Measurements from ENCODE around the gene TXK.

Gene TXK

DNA sequence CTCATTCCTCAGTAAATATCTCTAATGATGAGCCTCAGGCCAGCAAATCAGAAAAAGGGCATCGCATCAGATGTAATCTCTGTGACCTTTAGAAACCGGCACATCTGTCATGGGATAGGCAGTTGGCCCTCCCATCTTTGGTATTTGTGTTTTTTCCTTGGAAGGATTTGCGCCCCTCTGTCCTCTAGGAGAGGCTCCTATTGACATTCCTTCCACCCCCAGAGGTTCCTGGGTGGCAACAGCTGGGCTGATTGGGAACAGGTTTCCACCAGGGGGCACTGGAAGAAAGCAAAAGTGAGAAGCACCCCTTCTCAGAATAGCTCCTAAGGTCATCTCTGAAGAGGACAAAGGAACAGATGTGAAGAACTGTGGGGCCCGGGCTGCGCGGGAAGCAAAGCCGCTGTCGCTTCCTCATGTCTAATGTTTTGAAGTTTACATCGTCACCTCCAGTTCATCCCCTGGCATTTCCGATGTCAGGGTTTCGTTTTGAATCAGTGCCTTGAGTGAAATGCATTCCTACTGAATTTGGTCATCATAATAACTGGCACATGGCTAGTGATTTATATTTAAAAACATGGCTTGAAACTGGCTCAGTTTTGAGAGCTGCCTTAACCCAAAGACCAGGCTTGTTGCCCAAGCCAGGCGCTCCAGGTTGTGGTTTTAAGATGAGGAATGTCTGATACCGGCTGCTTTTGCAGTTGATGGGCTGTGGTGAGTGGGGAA lies 6.2 kb downstream of the TXK start:
- H3K4me3 ChIP-seq (replicated peaks; ENCODE audit: low read depth, low read length) = no peak overlapping the region
- TF ChIP-seq, protein P1, sequence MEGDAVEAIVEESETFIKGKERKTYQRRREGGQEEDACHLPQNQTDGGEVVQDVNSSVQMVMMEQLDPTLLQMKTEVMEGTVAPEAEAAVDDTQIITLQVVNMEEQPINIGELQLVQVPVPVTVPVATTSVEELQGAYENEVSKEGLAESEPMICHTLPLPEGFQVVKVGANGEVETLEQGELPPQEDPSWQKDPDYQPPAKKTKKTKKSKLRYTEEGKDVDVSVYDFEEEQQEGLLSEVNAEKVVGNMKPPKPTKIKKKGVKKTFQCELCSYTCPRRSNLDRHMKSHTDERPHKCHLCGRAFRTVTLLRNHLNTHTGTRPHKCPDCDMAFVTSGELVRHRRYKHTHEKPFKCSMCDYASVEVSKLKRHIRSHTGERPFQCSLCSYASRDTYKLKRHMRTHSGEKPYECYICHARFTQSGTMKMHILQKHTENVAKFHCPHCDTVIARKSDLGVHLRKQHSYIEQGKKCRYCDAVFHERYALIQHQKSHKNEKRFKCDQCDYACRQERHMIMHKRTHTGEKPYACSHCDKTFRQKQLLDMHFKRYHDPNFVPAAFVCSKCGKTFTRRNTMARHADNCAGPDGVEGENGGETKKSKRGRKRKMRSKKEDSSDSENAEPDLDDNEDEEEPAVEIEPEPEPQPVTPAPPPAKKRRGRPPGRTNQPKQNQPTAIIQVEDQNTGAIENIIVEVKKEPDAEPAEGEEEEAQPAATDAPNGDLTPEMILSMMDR (IDR thresholded peaks at IDR 0.05; ENCODE audit: insufficient read depth, low read length, poor library complexity, severe bottlenecking) = peak; percentile 60
- H3K36me3 ChIP-seq (ENCODE audit: control insufficient read depth, insufficient read depth, low read length) = peaks cover 1% of the 10 kb centered on the region; the same call in 1 of the 2 replicates
- peak; percentile 83 for DNase-seq (ENCODE audit: extremely low read depth, insufficient read length)
- no peaks in the 10 kb centered on the region for H3K27me3 ChIP-seq (replicated peaks; ENCODE audit: control insufficient read depth, insufficient read depth, low read length)

DNA sequence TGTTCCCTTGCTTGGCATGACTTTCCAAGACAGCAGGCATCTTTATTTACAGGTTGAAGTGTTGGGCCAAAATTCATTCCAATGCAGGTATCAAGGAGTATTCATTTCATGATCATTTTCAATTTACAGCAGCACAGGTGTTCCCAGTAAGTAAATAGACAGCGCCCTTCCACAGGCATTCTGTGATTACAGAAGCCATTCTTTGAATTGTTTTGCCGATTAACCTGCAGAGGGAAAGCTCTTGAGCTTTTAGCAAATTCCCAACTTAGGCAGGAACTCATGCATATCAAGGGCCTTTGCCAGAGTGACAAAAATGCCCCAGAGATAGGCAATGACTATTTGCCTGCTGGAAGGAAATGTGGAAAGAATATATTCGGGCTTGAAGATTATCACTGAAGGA lies 6.8 kb downstream of the TXK start:
- no peak for DNase-seq (ENCODE audit: extremely low read depth, insufficient read length)
- Histone ChIP-seq H3K27me3 (replicated peaks; ENCODE audit: control insufficient read depth, insufficient read depth, low read length) (no peaks in the 10 kb centered on the region), H3K36me3 (ENCODE audit: control insufficient read depth, insufficient read depth, low read length) (peaks cover 1% of the 10 kb centered on the region; the same call in 1 of the 2 replicates), H3K4me3 (replicated peaks; ENCODE audit: low read depth, low read length) (no peak overlapping the region)
- TF ChIP-seq, protein P1 (IDR thresholded peaks at IDR 0.05; ENCODE audit: insufficient read depth, low read length, poor library complexity, severe bottlenecking) = no peak

DNA sequence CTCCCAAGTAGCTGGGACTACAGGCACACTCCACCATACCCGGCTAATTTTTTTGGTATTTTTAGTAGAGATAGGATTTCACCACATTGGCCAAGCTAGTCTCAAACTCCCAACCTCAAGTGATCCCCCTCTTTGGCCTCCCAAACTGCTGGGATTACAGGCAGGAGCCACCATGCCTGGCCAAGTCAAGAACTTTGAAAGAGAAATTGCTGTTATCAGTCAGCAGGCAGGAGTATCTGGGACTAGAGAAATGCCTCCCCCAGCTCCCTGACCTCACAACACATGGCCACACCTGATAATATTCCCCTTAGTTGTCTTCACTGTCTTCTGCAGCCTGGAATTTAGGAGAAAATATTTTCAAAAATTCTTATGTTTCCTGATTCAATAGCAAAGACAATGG lies 7.4 kb downstream of the TXK start:
- TF ChIP-seq, protein P1 (IDR thresholded peaks at IDR 0.05; ENCODE audit: insufficient read depth, low read length, poor library complexity, severe bottlenecking) = no peak
- no peak for DNase-seq (ENCODE audit: extremely low read depth, insufficient read length)
- peaks cover 1% of the 10 kb centered on the region; the same call in 1 of the 2 replicates for H3K36me3 ChIP-seq (ENCODE audit: control insufficient read depth, insufficient read depth, low read length)

DNA sequence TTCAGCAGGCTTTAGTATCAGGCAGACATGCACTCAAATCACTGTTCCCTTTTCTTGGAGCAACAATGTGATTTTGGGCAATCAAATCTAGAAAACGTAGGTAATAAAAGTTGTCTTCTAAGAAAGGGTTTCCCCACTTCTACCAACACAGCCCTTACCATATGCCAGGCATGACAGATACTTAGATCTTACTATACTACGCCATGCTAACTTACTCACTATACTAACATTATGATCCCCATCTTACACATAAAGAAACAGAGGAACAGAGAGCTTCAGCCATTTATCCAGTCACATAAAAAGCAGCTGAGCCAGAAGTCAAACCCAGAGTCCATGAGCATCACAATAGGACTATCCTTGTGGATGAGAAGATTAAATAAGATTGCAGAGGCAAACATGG lies 9.2 kb downstream of the TXK start:
- Histone ChIP-seq H3K27me3 (replicated peaks; ENCODE audit: control insufficient read depth, insufficient read depth, low read length) (no peaks in the 10 kb centered on the region), H3K4me3 (replicated peaks; ENCODE audit: low read depth, low read length) (no peak overlapping the region), H3K36me3 (ENCODE audit: control insufficient read depth, insufficient read depth, low read length) (no peaks in the 10 kb centered on the region)
- TF ChIP-seq, protein P1 (IDR thresholded peaks at IDR 0.05; ENCODE audit: insufficient read depth, low read length, poor library complexity, severe bottlenecking) = no peak
- DNase-seq (ENCODE audit: extremely low read depth, insufficient read length) = no peak

More for the DNA sequence above, 7.4 kb downstream of the TXK start:
- Histone ChIP-seq H3K4me3 (replicated peaks; ENCODE audit: low read depth, low read length) (no peak overlapping the region), H3K27me3 (replicated peaks; ENCODE audit: control insufficient read depth, insufficient read depth, low read length) (no peaks in the 10 kb centered on the region)

DNA sequence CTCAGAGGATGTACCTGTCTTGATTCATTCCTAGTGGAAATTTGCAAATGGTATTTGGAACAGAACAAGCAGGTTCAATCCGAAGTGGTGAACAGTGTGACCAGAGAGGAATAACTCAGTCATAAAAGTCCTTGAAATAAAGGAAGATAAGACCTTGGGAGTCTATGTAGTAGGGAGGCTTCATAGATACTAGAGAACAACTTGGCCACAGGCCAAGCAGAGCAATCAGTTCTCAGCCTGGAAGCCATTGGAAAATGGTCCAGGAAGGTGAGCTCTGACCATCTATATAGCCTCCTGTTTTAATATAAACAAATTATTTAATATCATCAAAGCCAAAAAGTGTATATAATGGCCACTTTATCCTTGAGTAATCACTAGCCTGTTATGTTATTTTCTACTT lies 11.3 kb downstream of the TXK start:
- DNase-seq (ENCODE audit: extremely low read depth, insufficient read length) = no peak
- Histone ChIP-seq H3K27me3 (replicated peaks; ENCODE audit: control insufficient read depth, insufficient read depth, low read length) (no peaks in the 10 kb centered on the region), H3K4me3 (replicated peaks; ENCODE audit: low read depth, low read length) (no peak overlapping the region), H3K36me3 (ENCODE audit: control insufficient read depth, insufficient read depth, low read length) (no peaks in the 10 kb centered on the region)
- TF ChIP-seq, protein P1 (IDR thresholded peaks at IDR 0.05; ENCODE audit: insufficient read depth, low read length, poor library complexity, severe bottlenecking) = no peak

Data from GM06990 (cell line).